ENCODE results near the gene NUP107. TPM values are rescaled to one million over a fixed set of nuclear protein-coding genes. Genes with fewer than 3 reads are reported as not detected.
A peak's percentile ranks its signal among the peaks of the same experiment; 100 is the strongest.

NUP107 gene
- total RNA-seq, 1 donor from 2014 or later, result 59.9 TPM

- FAIRE-seq (no peak), DNase-seq (ENCODE audit: low spot score in 2 of 2) (no peak)
These were observed 84.6 kb downstream of the NUP107 start for GRCh38 chr12:68771223-68771925.

GRCh38 chr12:68772714-68773113 lies 85.9 kb downstream of the NUP107 start:
- no peak for FAIRE-seq
- no peak for DNase-seq (ENCODE audit: low spot score in 2 of 2)

- DNase-seq (ENCODE audit: low spot score in 2 of 2), result no peak
- no peak for FAIRE-seq
These were observed 86.8 kb downstream of the NUP107 start for GRCh38 chr12:68773582-68773981.

- no peak for FAIRE-seq
- no peak for DNase-seq (ENCODE audit: low spot score in 2 of 2)
These were observed 88.4 kb downstream of the NUP107 start for GRCh38 chr12:68775121-68775630.

GRCh38 chr12:68776976-68777610 lies 90.3 kb downstream of the NUP107 start:
- DNase-seq (ENCODE audit: low spot score in 2 of 2) (no peak), FAIRE-seq (no peak)

- FAIRE-seq, result no peak
- DNase-seq (ENCODE audit: low spot score in 2 of 2), result no peak
These were observed 92.5 kb downstream of the NUP107 start for GRCh38 chr12:68779280-68779679.

- FAIRE-seq (no peak), DNase-seq (ENCODE audit: low spot score in 2 of 2) (no peak)
These were observed 94.0 kb downstream of the NUP107 start for GRCh38 chr12:68780731-68781130.

GRCh38 chr12:68781728-68782127 lies 95.0 kb downstream of the NUP107 start:
- DNase-seq (ENCODE audit: low spot score in 2 of 2) (no peak), FAIRE-seq (no peak)

- DNase-seq (ENCODE audit: low spot score in 2 of 2) (no peak), FAIRE-seq (no peak)
These were observed 97.2 kb downstream of the NUP107 start for GRCh38 chr12:68784015-68784414.

- no peak for DNase-seq (ENCODE audit: low spot score in 2 of 2)
- FAIRE-seq, result no peak
These were observed 98.6 kb downstream of the NUP107 start for GRCh38 chr12:68785358-68785757.

GRCh38 chr12:68785823-68786222 lies 99.0 kb downstream of the NUP107 start:
- DNase-seq (ENCODE audit: low spot score in 2 of 2) (no peak), FAIRE-seq (no peak)

- no peak for FAIRE-seq
These were observed 100.2 kb downstream of the NUP107 start for GRCh38 chr12:68786929-68787328.

GRCh38 chr12:68788554-68789143 lies 101.9 kb downstream of the NUP107 start:
- FAIRE-seq, result no peak
- DNase-seq (ENCODE audit: low spot score in 2 of 2), result no peak

More at GRCh38 chr12:68786929-68787328, 100.2 kb downstream of the NUP107 start:
- no peak for DNase-seq (ENCODE audit: low spot score in 2 of 2)

GRCh38 chr12:68789144-68789878 lies 102.5 kb downstream of the NUP107 start:
- DNase-seq (ENCODE audit: low spot score in 2 of 2), result no peak
- FAIRE-seq, result no peak

GRCh38 chr12:68790081-68790951 lies 103.5 kb downstream of the NUP107 start:
- no peak for FAIRE-seq

GRCh38 chr12:68790952-68791234 lies 104.1 kb downstream of the NUP107 start:
- DNase-seq (ENCODE audit: low spot score in 2 of 2) (no peak), FAIRE-seq (no peak)

More at GRCh38 chr12:68790081-68790951, 103.5 kb downstream of the NUP107 start:
- no peak for DNase-seq (ENCODE audit: low spot score in 2 of 2)

- DNase-seq (ENCODE audit: low spot score in 2 of 2) (no peak), FAIRE-seq (no peak)
These were observed 105.2 kb downstream of the NUP107 start for GRCh38 chr12:68791897-68792481.

GRCh38 chr12:68792952-68793351 lies 106.2 kb downstream of the NUP107 start:
- DNase-seq (ENCODE audit: low spot score in 2 of 2), result peak in 1 of 2 donors; percentile 23
- no peak for FAIRE-seq

GRCh38 chr12:68793436-68793835 lies 106.7 kb downstream of the NUP107 start:
- no peak for FAIRE-seq
- DNase-seq (ENCODE audit: low spot score in 2 of 2), result no peak
